Measurements from ENCODE around the gene MSI1.

Gene MSI1

DNA sequence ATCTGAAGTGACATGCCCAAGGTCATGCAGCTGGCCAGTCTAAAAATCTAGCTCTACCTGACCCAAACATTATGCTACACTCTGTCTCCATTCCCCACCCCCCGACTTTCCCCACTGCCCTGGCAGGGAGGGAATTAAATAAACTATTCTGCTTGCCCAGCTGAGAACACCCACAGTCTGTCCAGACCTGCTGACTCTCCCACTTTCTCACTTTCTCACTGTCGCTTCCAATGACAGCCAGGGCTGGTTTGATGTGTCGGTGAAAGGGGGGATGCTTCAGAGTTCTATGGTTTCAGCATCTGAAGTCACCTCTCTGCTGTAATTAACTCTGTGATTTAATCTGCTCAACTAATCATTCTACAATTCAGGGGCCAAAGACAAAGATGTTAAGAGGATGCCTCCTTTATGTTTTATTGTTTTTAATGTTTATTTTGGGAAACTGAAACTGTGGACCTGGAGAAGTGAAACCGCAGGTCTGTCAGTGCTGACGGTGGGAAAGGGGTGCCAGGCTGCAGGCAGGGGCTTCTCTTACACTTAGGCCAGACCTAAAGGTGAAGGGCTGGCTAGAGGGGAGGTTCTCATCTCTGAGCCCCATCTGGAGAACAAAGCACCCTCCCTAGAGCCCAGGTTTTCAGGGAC lies 8.1 kb upstream of the MSI1 start:
- no peak for DNase-seq (ENCODE audit: low read depth)

GRCh38 chr12:120376416-120376815 lies 7.5 kb upstream of the MSI1 start:
- no peak for DNase-seq (ENCODE audit: low read depth)

DNA sequence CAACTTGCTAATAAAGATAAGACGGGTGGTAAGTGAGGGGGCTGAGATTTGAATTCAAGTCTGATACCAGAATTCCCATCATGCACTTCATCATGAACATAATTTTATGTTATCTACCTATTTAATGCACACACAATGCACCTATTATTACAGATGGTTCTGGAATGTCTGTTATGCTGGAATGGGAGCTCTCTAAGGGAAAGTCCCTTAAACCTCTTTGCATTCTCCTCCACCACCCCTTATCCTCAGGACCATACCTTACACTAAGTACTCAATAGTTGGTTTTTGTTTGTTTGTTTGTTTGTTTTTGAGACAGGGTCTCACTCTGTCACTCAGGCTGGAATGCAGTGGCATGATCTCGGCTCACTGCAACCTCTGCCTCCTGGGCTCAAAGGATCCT lies 7.0 kb upstream of the MSI1 start:
- DNase-seq (ENCODE audit: low read depth), result no peak

DNA sequence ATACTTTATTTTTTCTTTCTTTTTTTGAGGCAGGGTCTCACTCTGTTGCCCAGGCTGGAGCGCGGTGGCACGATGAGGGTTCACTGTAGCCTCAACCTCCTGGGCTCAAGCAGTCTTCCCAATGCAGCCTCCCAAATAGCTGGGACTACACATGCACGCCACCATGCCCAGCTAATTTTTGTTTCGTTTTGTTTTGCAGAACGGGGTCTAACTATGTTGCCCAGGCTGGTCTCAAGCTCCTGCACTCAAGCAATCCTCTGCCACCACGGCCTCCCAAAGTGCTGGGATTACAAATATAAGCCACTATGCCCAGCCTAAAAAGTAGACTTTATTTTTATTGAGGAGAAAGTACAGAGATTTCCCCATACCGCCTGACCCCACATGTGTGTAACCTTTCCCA lies 4.7 kb upstream of the MSI1 start:
- no peak for DNase-seq (ENCODE audit: low read depth)

DNA sequence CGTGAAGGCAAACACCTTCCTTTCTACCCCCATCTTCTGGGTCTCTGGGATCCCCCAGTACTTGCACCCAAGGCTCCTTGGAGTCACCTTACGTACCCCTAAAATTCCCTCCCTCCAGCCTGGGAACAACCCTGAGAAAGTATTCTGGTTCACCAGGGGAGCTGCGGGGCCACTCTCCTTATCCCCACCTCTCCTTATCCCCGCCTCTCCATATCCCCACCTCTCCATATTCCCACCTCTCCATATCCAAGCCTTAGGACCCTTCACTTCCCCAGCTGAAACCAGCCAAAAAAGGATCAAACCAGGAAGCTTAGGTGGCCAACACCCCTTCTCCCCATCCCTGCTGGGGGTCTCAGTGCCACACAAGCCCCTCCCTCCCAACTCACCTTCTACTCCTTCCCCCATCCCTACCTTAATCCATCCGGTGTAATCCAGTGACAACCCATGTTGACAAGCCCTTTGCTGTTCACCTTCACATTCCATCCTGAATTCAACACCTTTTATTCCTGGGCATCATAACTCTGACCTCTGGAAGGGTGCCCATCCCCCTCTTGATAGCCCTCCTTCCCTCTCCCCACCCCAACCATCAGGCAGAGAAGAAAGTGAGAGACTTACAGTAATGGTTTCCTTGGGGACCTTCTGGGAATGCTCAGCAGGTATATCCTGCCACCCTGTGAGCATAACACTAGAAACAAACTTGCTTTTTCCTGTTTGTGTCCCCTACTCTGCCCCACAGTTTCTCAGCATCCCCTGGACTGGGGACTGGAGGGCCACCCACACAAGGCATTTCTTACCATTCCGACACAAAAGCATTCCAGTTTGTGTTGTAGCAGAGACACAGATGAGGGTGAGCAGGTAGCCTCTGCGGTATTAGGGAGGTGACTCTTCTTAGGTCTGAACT lies 1.6 kb upstream of the MSI1 start:
- no peak for DNase-seq (ENCODE audit: low read depth)

DNA sequence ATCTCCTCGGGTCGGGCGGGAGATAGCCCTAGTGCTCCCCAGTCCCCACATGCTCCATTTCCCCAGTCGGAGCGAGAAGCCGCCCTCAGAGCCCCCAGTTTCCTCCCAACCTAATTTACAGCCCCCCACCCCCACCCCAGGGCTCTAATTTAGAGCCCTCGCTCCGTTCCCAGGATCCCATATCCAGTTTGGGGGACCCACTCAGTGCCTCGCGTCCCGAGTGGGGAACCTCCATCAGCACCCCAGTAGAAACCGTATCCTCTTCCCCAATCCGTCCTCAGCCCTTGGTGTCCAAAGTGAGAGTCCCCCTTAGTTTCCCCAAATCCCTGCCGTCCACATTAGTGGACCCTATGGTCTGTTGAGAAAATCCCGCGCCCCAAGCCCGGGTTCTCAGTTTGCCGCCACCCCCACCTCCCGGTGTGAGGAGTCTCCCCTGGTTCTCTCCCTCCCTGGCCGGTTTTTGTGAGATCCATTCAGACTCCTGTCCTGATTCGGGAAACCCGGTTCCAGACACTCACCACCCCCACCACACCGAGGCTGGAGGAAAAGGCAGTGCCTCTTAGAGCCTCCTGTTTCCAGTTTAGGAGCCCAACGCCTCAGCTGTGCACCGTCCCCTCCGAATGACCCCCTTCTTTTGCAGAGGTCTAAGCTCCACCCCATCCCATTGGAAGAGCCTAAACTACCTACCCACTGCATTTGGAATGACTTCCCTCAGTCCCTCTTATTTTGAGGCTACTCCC lies 809 bp upstream of the MSI1 start:
- DNase-seq (ENCODE audit: low read depth), result no peak

DNA sequence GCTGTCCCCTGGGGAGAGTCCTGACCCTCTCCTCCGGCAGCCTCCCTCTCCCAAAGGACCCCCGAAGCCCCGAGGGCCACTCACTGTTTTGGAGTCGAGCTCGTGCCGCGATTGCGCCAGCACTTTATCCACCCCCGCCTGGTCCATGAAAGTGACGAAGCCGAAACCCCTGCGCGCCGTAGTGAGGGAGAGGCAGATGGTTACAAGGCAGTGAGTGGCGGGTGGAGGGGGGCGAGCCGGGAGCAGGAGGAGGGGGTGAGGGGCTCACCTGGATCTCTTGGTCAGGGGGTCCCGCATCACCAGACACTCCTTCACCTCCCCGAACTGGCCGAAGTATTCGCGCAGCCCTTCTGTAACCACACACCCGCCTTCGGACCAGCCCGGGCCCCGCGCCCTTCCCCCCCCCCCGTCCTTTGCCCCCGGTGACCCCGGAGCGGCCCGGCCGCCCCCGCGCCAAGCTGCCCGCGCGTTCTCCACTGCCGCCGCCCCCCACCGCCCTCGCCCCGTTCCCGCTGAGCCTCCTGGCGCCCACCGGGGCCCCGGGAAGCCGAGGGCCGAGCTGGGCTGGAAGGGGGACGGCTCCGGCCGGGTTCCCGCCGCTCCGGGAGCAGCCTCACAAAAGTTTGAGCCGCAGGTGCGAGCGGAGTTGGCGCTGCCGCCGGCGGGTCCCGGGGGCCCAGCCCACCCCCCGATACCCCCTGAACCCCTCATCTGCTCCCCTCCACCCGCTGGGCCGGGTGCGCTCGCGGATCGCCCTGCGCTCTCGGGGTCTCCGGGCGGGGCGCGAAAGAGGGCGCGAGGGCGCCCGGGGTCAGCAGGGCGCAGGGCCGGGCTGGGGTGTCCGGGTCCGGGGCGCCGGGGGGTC lies 808 bp downstream of the MSI1 start:
- DNase-seq (ENCODE audit: low read depth), result no peak

- DNase-seq (ENCODE audit: low read depth), result no peak
Observed at GRCh38 chr12:120367233-120367923, 1.6 kb downstream of the MSI1 start.

DNA sequence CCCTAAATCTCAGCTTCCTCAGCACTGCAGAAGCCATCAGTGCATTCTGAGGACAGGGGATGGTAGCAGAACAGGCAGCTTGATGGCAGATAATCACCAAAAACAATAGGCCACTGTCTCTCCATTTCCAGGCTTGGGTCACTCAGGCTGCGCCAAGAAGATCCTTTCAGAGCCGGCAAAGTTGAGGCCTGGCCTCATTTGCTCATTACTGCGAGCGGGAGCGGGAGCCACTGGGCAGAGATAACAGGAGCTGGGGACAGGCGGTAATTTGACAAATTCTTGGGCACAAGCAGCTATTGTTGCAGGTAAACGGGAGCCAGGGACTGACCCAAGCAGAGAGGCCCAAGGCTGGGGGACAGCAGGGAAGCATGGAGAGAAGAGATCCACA lies 2.1 kb downstream of the MSI1 start:
- DNase-seq (ENCODE audit: low read depth), result no peak

DNA sequence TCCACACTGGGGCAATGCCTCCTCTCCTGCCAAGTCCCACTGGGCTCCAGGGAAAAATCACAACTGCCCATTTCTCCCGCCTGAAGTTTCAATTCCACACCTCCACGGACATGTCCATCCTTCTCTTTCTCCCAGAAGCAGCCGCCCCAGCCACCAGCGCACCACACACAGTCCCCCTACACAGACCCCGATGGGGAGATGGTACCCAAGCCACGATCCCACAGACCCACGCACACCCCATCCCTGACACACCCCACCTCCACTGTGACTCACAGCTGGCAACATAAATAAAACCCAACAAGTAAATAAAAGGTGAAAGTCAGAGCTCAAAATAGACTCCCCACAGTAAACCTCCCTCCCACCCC lies 2.6 kb downstream of the MSI1 start:
- no peak for DNase-seq (ENCODE audit: low read depth)

GRCh38 chr12:120365675-120366340 lies 3.2 kb downstream of the MSI1 start:
- no peak for DNase-seq (ENCODE audit: low read depth)

DNA sequence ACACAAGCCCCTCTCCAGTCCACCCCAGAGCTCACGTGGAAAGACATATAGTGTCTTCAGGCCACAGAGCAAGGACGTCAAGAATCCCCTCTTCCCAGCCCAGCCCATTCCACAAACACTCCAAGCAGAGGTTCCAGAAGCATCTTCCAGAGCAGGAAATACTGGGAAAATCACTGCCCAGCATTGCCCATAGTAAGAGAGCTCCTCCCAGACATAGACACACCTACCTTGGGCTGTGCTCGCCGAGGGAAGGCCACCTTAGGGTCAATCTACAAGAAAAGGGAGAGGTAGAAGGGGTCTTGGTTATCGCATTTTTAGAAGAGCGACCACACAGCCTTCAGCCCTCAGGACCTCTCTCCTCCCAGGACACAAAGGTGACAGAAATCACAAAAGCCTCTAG lies 4.5 kb downstream of the MSI1 start:
- no peak for DNase-seq (ENCODE audit: low read depth)

GRCh38 chr12:120363274-120363855 lies 5.6 kb downstream of the MSI1 start:
- no peak for DNase-seq (ENCODE audit: low read depth)

GRCh38 chr12:120362516-120363273 lies 6.3 kb downstream of the MSI1 start:
- DNase-seq (ENCODE audit: low read depth), result no peak

GRCh38 chr12:120361506-120362208 lies 7.3 kb downstream of the MSI1 start:
- DNase-seq (ENCODE audit: low read depth), result no peak

GRCh38 chr12:120359128-120359527 lies 9.8 kb downstream of the MSI1 start:
- DNase-seq (ENCODE audit: low read depth), result no peak

GRCh38 chr12:120358412-120359100 lies 10.4 kb downstream of the MSI1 start:
- DNase-seq (ENCODE audit: low read depth), result no peak

GRCh38 chr12:120357104-120357503 lies 11.9 kb downstream of the MSI1 start:
- no peak for DNase-seq (ENCODE audit: low read depth)
